Fibroblast of upper back skin (primary cell): ENCODE measurements around the gene NES.

Source experiments
- DNase-seq: peaks from one replicate; pipeline ENCODE4 v3.0.0-alpha.2; 2013

The NES gene

GRCh38 chr1:156676820-156677615 lies at the start of gene NES:
Gene NES (minus strand): TSS chr1:156677407. CDS start chr1:156677264, 143 bp downstream.
- peak; percentile 40 for DNase-seq

GRCh38 chr1:156726549-156727226 lies 49.5 kb upstream of the NES start:
- peak; percentile 67 for DNase-seq

GRCh38 chr1:156725683-156726280 lies 48.6 kb upstream of the NES start:
- peak; percentile 86 for DNase-seq

- no peak for DNase-seq
Observed at GRCh38 chr1:156721535-156721934, 44.3 kb upstream of the NES start.

GRCh38 chr1:156721131-156721530 lies 43.9 kb upstream of the NES start:
- DNase-seq, result no peak

GRCh38 chr1:156717351-156717750 lies 40.1 kb upstream of the NES start:
- no peak for DNase-seq

- no peak for DNase-seq
Observed at GRCh38 chr1:156714830-156715229, 37.6 kb upstream of the NES start.

GRCh38 chr1:156712626-156713025 lies 35.4 kb upstream of the NES start:
- DNase-seq, result no peak

GRCh38 chr1:156711011-156711817 lies 34.0 kb upstream of the NES start:
- DNase-seq, result peak; percentile 57

- peak; percentile 52 for DNase-seq
Observed at GRCh38 chr1:156709757-156710489, 32.7 kb upstream of the NES start.

- DNase-seq, result no peak
Observed at GRCh38 chr1:156709031-156709430, 31.8 kb upstream of the NES start.

GRCh38 chr1:156708218-156708661 lies 31.0 kb upstream of the NES start:
- DNase-seq, result peak; percentile 54

- DNase-seq, result peak; percentile 87
Observed at GRCh38 chr1:156707417-156708217, 30.4 kb upstream of the NES start.

- peak; percentile 87 for DNase-seq
Observed at GRCh38 chr1:156706657-156707416, 29.6 kb upstream of the NES start.

GRCh38 chr1:156705918-156706656 lies 28.9 kb upstream of the NES start:
- peak; percentile 72 for DNase-seq

- DNase-seq, result peak; percentile 62
Observed at GRCh38 chr1:156705321-156705917, 28.2 kb upstream of the NES start, which contains the start of gene CRABP2. Gene CRABP2 (minus strand): TSS chr1:156705583. CDS start chr1:156705446, 137 bp downstream.

GRCh38 chr1:156704930-156705320 lies 27.7 kb upstream of the NES start:
- DNase-seq, result peak; percentile 73

- no peak for DNase-seq
Observed at GRCh38 chr1:156704166-156704711, 27.0 kb upstream of the NES start.

- peak; percentile 46 for DNase-seq
Observed at GRCh38 chr1:156703741-156704140, 26.5 kb upstream of the NES start.
